Tibial artery (tissue), 4 donors: ENCODE measurements around the gene ABLIM3.

Source experiments
- DNase-seq, 2 donors: peaks; one replicate each; pipeline ENCODE4 v3.0.0-alpha.2; 2019
- H3K27ac ChIP-seq, 2 donors: fragments of 200-600 bp; sonication (generic) in 1 of 2; 1 replicate in 1 of 2; 2 replicates in 1 of 2; pipeline ENCODE4 v1.5.1; 2018 to 2019; ENCODE audit warnings: mild to moderate bottlenecking in 1 of 2
- H3K27me3 ChIP-seq, 2 donors: fragments of 200-600 bp; sonication (generic) in 1 of 2; one replicate each; pipeline versions ENCODE4 v1.5.1 to v1.6.0; 2016 to 2019
- H3K36me3 ChIP-seq, 3 donors: fragments of 200-600 bp; sonication (generic) in 2 of 3; one replicate each; pipeline ENCODE4 v1.5.1; 2016 to 2019; ENCODE audit warnings: mild to moderate bottlenecking in 2 of 3
- H3K4me1 ChIP-seq, 4 donors: fragments of 200-600 bp; sonication (generic) in 2 of 4; 1 replicate in 3 of 4; 2 replicates in 1 of 4; pipeline ENCODE4 v1.5.1; 2016 to 2019
- H3K4me3 ChIP-seq, 2 donors: fragments of 200-600 bp; sonication (generic) in 1 of 2; 1 replicate in 1 of 2; 2 replicates in 1 of 2; pipeline ENCODE4 v1.5.1; 2018 to 2019; ENCODE audit warnings: mild to moderate bottlenecking in 2 of 2
- H3K9me3 ChIP-seq, 3 donors: fragments of 200-600 bp; sonication (generic) in 1 of 3; one replicate each; pipeline ENCODE4 v1.5.1; 2016 to 2019
- CTCF ChIP-seq, 2 experiments: fragments of 200-600 bp in 1 of 2; fragments of 450-650 bp in 1 of 2; IDR thresholded peaks; one replicate each; pipeline ENCODE4 v1.5.1; 2017 to 2019; ENCODE audit warnings: antibody characterized with exemption in 2 of 2, mild to moderate bottlenecking in 1 of 2, moderate library complexity in 1 of 2
- intact Hi-C: fragments of 100-400 bp; cut with DNase I; formaldehyde crosslinking; loops from one replicate; pipeline ENCODE4 v1.15.0; 2023; ENCODE audit warnings: low total_unique reads

The ABLIM3 gene

DNA sequence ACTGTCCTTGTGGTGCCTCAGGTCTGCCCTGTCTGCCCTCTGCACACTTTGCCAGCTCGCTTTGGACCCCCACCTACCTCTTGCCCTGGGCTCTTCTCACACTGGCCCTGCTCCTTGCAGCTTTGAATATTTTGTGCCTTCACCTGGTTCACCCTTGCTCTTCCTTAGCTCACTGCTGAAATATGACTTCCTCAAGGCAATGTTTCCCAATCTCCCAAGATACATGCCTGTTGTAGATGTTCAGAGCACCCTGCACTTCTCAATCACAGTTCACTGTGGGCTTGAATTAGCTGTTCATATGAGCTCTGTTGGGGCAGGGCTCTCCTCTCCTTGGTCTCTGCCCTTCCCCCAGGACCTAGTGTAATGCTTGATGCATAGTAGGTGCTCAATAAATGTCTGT, 138.4 kb downstream of the ABLIM3 start:
- no peak for TF ChIP-seq CTCF (IDR thresholded peaks at IDR 0.05)
- intact Hi-C loops = no loop called here
- DNase-seq = no peak

DNA sequence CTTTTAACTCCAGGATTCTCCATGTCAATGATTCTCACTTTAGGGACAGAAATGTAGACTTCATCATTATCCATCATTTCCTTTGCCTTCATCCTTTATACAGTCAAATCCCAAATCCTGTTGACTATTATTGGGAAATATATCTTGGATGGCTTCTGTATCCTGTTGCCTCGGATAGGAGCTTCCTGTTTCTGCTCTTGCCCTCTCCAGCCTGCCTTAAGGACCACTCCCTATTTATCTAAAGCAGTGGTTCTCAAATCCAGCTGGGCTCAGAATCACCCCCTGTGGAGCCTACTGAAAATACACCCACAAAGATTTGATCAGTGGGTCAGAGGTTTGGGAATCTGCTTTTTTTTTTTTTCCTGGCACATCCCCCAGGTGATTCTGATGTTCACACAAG, 138.8 kb downstream of the ABLIM3 start:
- H3K27me3 ChIP-seq = no peaks in the 10 kb centered on the region
- no peak for DNase-seq
- H3K9me3 ChIP-seq = no peaks in the 10 kb centered on the region
- H3K4me1 ChIP-seq = peaks cover 0 to 13% (median 4%) of the 10 kb centered on the region in 4 donors
- no peaks in the 10 kb centered on the region for H3K36me3 ChIP-seq
- no peak overlapping the region for H3K27ac ChIP-seq
- H3K4me3 ChIP-seq = no peak overlapping the region
- intact Hi-C loops = no loop called here
- TF ChIP-seq CTCF (IDR thresholded peaks at IDR 0.05) = no peak

More for the DNA sequence above, 138.4 kb downstream of the ABLIM3 start:
- Histone ChIP-seq H3K4me1 (peaks cover 0 to 13% (median 4%) of the 10 kb centered on the region in 4 donors), H3K27ac (no peak overlapping the region), H3K9me3 (no peaks in the 10 kb centered on the region), H3K27me3 (no peaks in the 10 kb centered on the region), H3K4me3 (no peak overlapping the region), H3K36me3 (no peaks in the 10 kb centered on the region)

GRCh38 chr5:149280802-149281201, 139.5 kb downstream of the ABLIM3 start:
- Histone ChIP-seq H3K4me3 (no peak overlapping the region), H3K27me3 (no peaks in the 10 kb centered on the region), H3K9me3 (no peaks in the 10 kb centered on the region), H3K4me1 (peaks cover 0 to 13% (median 4%) of the 10 kb centered on the region in 4 donors), H3K36me3 (no peaks in the 10 kb centered on the region), H3K27ac (no peak overlapping the region)
- intact Hi-C loops = no loop called here
- no peak for TF ChIP-seq CTCF (IDR thresholded peaks at IDR 0.05)
- DNase-seq = no peak

- Histone ChIP-seq H3K4me3 (no peak overlapping the region), H3K9me3 (no peaks in the 10 kb centered on the region), H3K4me1 (peaks cover 0 to 12% (median 4%) of the 10 kb centered on the region in 4 donors), H3K27ac (no peak overlapping the region), H3K36me3 (no peaks in the 10 kb centered on the region), H3K27me3 (no peaks in the 10 kb centered on the region)
- no peak for DNase-seq
- no peak for TF ChIP-seq CTCF (IDR thresholded peaks at IDR 0.05)
- intact Hi-C loops = no loop called here
Observed at GRCh38 chr5:149282027-149282965, 141.0 kb downstream of the ABLIM3 start.

GRCh38 chr5:149282966-149283332, 141.7 kb downstream of the ABLIM3 start:
- Histone ChIP-seq H3K9me3 (no peaks in the 10 kb centered on the region), H3K27me3 (no peaks in the 10 kb centered on the region), H3K4me3 (no peak overlapping the region), H3K36me3 (no peaks in the 10 kb centered on the region), H3K4me1 (peaks cover 0 to 6% (median 3%) of the 10 kb centered on the region in 4 donors), H3K27ac (no peak overlapping the region)
- intact Hi-C loops = no loop called here
- no peak for DNase-seq
- TF ChIP-seq CTCF (IDR thresholded peaks at IDR 0.05) = no peak
